Posterior vena cava (tissue), 2 donors: Measurements from ENCODE around the gene CACTIN. TPM values are rescaled to one million over a fixed set of nuclear protein-coding genes. Genes with fewer than 3 reads are reported as not detected.

Experiments used
- DNase-seq: peaks from one replicate; pipeline ENCODE4 v3.0.0-alpha.2; 2020; ENCODE audit warnings: low spot score
- intact Hi-C, 2 donors: fragments of 100-400 bp; cut with DNase I; formaldehyde crosslinking; loops; one replicate each; pipeline versions ENCODE4 v1.14.1 to v1.14.2; 2022 to 2023
- total RNA-seq, 2 donors: library from RNA; stranded (reverse); fragmentation: NEBNext Ultra II Directional; extraction: Animal tissue kit (Norgen Biotek cat#: 25700); gene quantifications; one replicate each; pipeline ENCODE4 v1.2.1, GENCODE V29; 2021
- donor health status: DM: yes; HTN: yes; CAD: no.
- donor health status: DM: yes; HTN: yes; CAD: no.

The CACTIN gene
- total RNA-seq, 2 donors from 2014 or later: 13.0 to 17.0 TPM

- DNase-seq: peak; percentile 93
- intact Hi-C loops: loop anchor here (2.0 kb wide), 3 partner anchors 33 to 41 kb away; partner anchors contain the start of gene PIP5K1C (in 1 of the 2)
These were observed 39.3 kb upstream of the CACTIN start for GRCh38 chr19:3665681-3666544.

- intact Hi-C loops: loop anchor here (2.0 kb wide), 2 partner anchors 36 to 42 kb away; partner anchors contain the start of gene PIP5K1C (in 1 of the 2)
- DNase-seq: no peak
These were observed 38.5 kb upstream of the CACTIN start for GRCh38 chr19:3664879-3665642.

- DNase-seq: no peak
- intact Hi-C loops: loop anchor here (2.0 kb wide), 2 partner anchors 37 to 43 kb away; partner anchors contain the start of gene PIP5K1C (in 1 of the 2)
These were observed 37.2 kb upstream of the CACTIN start for GRCh38 chr19:3663838-3664237.

DNA sequence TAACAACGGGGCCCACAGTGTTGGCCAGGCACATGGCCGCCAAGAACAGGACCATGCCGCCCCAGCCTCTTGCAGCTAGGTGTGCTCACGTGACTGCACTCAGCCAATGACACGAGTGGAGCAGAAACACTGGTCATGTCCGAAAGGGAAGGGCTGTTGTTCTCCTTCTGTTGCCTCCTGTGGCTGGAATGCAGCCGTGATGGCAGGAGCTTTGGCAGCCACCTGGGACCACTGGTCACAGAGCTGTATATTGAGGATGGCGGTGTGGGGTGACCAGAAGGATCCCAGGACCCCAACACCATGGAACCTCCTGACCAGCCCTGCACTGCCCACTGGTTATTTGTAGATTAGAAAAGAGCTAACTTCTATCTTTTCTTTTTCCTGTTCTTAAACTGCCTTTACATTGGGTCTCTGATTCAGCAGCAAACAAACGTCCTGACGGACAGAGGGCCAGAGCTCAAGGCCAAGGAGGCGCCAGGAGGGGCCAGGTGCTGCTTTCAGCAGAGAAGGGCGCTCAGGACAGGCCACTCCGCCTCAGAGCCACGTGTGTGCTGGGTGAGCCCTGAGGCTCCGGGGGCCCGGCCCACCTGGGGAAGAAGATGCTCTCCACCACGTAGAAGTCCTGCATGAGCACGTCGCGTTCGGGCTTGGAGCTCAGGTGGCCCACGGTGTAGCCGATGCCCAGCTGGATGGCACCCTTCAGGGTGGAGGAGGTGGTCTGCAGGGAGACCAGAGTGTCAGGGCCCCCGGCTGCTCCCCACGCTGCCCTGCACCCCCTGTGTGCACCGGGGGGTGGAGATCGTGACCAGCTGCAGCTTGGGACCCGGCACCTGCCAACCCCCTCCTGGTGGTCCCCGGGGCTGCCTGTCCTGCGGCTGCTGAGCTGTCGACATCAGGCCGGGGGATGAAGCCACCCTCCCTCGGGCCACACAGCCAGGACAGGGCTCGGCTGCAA is 35.0 kb upstream of the CACTIN start:
- no peak for DNase-seq
- intact Hi-C loops: no loop called here

- no peak for DNase-seq
- intact Hi-C loops: no loop called here
These were observed 34.1 kb upstream of the CACTIN start for GRCh38 chr19:3660493-3661219.

- DNase-seq: no peak
These were observed 33.1 kb upstream of the CACTIN start for GRCh38 chr19:3659746-3660112.

GRCh38 chr19:3658870-3659745 is 32.5 kb upstream of the CACTIN start:
- intact Hi-C loops: no loop called here
- no peak for DNase-seq

More at GRCh38 chr19:3659746-3660112, 33.1 kb upstream of the CACTIN start:
- intact Hi-C loops: no loop called here

DNA sequence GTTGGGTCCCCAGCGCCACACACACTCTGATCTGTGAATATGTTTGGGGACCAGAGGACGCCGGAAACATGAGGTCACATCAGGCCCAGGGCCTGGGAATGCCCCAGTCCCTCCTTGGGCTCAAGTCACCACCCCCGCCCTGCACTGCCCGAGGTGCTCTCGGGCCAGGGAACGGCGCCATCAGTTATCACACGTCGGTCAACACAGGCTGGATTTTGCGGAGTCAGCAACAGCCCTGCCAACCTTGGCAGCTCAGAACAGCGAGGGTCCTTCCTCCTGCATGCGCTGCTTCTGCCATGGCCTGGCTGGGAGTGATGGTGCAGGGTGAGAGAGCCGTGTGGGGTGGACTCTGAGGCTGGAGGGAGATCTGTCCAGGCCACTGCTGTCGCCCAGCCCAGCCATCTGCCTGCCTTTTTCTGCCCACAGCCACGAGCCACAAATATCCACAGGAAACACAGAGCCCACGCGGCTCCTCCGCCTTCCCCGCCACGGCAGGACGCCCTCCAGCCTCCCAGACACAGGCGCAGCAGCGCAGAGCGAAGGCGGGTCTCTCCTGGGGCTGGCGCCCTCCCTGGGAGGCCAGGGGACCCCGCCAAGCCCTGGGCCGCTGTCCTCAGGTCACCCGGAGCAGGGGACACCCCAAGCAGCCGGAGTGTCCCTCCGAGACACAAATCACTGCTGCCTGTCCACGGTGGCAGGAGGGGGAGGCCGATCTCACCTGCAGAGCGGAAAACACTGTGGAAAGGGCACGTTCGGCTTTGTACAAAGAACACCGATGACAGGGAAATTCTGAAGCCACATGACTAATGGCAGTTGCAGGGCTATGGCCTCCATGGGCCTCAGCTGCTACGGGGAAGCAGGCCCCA is 31.6 kb upstream of the CACTIN start:
- intact Hi-C loops: no loop called here
- no peak for DNase-seq

- intact Hi-C loops: no loop called here
- DNase-seq: no peak
These were observed 30.8 kb upstream of the CACTIN start for GRCh38 chr19:3657395-3657769.

DNA sequence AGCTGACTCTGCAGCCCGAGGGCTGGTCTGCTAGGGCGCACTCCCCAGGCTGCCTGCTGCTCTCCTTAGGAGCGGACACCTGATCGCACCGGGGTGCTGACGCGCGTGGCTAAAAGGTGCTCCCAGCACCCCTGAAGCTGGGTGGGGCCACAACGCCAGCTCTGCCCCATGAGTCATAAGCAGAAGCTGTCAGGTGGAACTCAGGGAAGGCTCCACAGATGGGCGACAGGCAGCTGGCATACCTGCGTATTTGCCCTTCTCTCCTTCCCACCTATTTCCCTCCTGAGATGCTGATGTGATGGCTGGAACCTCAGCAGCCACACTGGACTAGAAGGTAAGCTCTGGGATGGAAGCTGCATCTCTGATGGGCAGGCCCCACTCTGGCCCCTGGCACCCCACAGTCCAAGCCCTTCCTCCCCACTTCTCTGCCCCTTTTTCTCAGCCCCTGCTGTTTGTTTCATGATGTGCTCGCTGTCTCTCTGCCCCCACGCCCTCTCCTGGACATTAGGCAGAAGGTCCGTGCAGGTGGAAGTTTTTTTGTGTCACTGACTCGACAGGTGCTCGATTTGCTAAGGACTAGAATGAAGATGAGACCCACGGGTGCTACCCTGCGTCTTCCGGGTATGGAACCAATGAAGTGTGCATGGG is 30.3 kb upstream of the CACTIN start:
- intact Hi-C loops: no loop called here
- DNase-seq: no peak

GRCh38 chr19:3656073-3656746 is 29.6 kb upstream of the CACTIN start:
- intact Hi-C loops: no loop called here
- no peak for DNase-seq

DNA sequence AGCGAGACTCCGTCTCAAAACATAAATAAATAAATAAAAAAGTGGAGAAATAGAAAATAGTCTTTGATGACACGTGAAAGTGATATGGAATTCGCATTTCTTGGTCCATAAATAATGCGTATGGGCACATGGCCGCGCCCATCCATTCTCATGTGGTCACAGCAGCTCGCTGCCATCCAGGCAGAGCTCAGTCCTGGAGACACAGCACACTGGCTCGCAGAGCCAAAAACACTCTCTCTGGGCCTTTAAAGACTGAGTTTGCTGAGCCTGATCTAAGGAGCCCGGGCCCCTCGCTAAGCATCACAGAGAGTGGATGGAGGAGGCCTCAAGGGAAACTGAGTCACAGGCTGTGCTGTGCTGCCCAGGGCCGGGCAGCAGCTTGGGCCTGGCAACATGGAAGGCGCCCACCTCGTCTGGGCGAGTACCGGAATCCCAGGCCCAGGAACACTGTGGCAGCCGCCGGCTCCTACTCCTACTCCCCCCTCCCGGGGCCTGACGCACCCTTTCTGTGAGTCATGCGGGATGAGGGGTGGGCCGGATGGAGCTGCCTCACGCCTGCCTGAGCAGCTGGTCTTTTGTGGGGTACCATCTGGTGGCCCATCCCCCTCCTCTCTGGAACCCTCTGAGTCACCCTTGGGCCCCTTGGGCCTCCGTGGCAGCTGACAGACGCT is 28.9 kb upstream of the CACTIN start:
- intact Hi-C loops: no loop called here
- DNase-seq: no peak

GRCh38 chr19:3653865-3654513 is 27.4 kb upstream of the CACTIN start:
- intact Hi-C loops: no loop called here
- DNase-seq: no peak

GRCh38 chr19:3653081-3653795 is 26.6 kb upstream of the CACTIN start:
- no peak for DNase-seq
- intact Hi-C loops: no loop called here
